ENCODE data around the gene KCNK16.

Gene KCNK16

DNA sequence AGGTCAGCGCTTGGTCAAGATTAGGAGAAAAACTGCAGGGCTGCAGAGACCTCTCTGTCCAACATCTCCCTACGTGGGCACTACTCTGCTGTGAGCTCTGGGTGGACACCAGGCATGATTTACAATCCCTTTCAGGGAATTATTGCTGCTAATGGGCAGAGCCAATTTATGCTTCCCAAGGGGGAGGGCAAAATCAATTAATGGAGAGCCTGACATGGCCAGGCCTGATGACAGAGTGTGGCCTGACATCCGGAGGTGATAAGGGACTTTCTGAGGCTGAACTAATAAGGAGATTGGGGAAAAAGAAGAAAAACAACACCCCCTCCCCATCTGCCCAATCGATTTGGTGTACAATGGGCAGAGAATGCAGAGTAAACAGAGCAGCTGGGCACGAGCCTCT is 5.0 kb upstream of the KCNK16 start:
- H3K4me1 ChIP-seq: peaks cover 0 to 7% (median 0%) of the 10 kb centered on the region in 4 donors
- no peak overlapping the region for H3K27ac ChIP-seq
- H3K36me3 ChIP-seq: no peaks in the 10 kb centered on the region
- H3K4me3 ChIP-seq: no peak overlapping the region
- TF ChIP-seq, protein P1, sequence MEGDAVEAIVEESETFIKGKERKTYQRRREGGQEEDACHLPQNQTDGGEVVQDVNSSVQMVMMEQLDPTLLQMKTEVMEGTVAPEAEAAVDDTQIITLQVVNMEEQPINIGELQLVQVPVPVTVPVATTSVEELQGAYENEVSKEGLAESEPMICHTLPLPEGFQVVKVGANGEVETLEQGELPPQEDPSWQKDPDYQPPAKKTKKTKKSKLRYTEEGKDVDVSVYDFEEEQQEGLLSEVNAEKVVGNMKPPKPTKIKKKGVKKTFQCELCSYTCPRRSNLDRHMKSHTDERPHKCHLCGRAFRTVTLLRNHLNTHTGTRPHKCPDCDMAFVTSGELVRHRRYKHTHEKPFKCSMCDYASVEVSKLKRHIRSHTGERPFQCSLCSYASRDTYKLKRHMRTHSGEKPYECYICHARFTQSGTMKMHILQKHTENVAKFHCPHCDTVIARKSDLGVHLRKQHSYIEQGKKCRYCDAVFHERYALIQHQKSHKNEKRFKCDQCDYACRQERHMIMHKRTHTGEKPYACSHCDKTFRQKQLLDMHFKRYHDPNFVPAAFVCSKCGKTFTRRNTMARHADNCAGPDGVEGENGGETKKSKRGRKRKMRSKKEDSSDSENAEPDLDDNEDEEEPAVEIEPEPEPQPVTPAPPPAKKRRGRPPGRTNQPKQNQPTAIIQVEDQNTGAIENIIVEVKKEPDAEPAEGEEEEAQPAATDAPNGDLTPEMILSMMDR (IDR thresholded peaks at IDR 0.05): no peak
- H3K9me3 ChIP-seq: no peaks in the 10 kb centered on the region
- intact Hi-C loops (cut with DNase I; ENCODE audit: low total_unique reads): no loop called here
- peaks cover 0 to 6% of the 10 kb centered on the region in 2 donors for H3K27me3 ChIP-seq
- DNase-seq: no peak

- Histone ChIP-seq H3K9me3 (no peaks in the 10 kb centered on the region), H3K4me1 (peaks cover 0 to 24% (median 18%) of the 10 kb centered on the region in 4 donors), H3K4me3 (no peak overlapping the region), H3K27me3 (no peaks in the 10 kb centered on the region), H3K36me3 (no peaks in the 10 kb centered on the region), H3K27ac (no peak overlapping the region)
- intact Hi-C loops (cut with DNase I; ENCODE audit: low total_unique reads): no loop called here
- TF ChIP-seq, protein P1 (IDR thresholded peaks at IDR 0.05): no peak
- DNase-seq: no peak
These were observed 741 bp downstream of the KCNK16 start for GRCh38 chr6:39321761-39322160.

GRCh38 chr6:39320363-39320984 is 2.0 kb downstream of the KCNK16 start:
- intact Hi-C loops (cut with DNase I; ENCODE audit: low total_unique reads): no loop called here
- H3K9me3 ChIP-seq: no peaks in the 10 kb centered on the region
- H3K4me3 ChIP-seq: no peak overlapping the region
- TF ChIP-seq, protein P1 (IDR thresholded peaks at IDR 0.05): no peak
- H3K36me3 ChIP-seq: no peaks in the 10 kb centered on the region
- no peaks in the 10 kb centered on the region for H3K27me3 ChIP-seq
- DNase-seq: no peak
- peak overlapping the region; percentile 33 to 59 for H3K27ac ChIP-seq
- H3K4me1 ChIP-seq: peaks cover 0 to 24% (median 18%) of the 10 kb centered on the region in 4 donors

- H3K4me1 ChIP-seq: peaks cover 0 to 24% (median 18%) of the 10 kb centered on the region in 4 donors
- no peaks in the 10 kb centered on the region for H3K9me3 ChIP-seq
- DNase-seq: no peak
- TF ChIP-seq, protein P1 (IDR thresholded peaks at IDR 0.05): no peak
- H3K36me3 ChIP-seq: no peaks in the 10 kb centered on the region
- H3K4me3 ChIP-seq: no peak overlapping the region
- H3K27me3 ChIP-seq: no peaks in the 10 kb centered on the region
- H3K27ac ChIP-seq: peak overlapping the region; percentile 33 to 59
- intact Hi-C loops (cut with DNase I; ENCODE audit: low total_unique reads): no loop called here
These were observed 2.7 kb downstream of the KCNK16 start for GRCh38 chr6:39319621-39320362.

DNA sequence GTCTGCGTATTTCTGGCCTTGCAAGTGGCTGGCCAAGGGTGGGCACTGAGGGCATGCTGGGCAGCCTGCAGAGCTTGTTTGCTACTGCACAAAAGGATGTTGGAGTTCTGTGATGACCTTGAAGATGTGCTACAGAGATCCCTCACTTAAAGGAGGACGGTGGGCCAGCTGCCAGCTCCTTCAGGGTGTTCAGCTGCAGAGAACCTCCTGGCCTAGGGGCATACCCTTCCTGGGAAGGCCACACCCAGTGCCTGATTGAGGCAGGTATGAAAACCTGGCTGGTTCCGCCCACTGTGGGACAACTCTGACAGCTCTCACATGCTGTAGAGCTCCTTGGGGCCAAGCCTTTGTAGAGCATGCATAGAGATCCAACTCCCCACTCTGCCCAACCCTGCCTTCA is 5.2 kb downstream of the KCNK16 start:
- TF ChIP-seq, protein P1 (IDR thresholded peaks at IDR 0.05): no peak
- Histone ChIP-seq H3K4me3 (no peak overlapping the region), H3K36me3 (no peaks in the 10 kb centered on the region), H3K27me3 (peaks cover 0 to 9% of the 10 kb centered on the region in 2 donors), H3K27ac (no peak overlapping the region), H3K4me1 (peaks cover 0 to 46% (median 37%) of the 10 kb centered on the region in 4 donors), H3K9me3 (no peaks in the 10 kb centered on the region)
- no peak for DNase-seq
- intact Hi-C loops (cut with DNase I; ENCODE audit: low total_unique reads): no loop called here

All from tibial artery (tissue), 4 donors.